Natural killer cell (primary cell): ENCODE data around the gene KCTD16. TPM values are rescaled to one million over a fixed set of nuclear protein-coding genes. Genes with fewer than 3 reads are reported as not detected.

Experiments
- ATAC-seq, 3 donors: fragments of 150-1000 bp in 2 of 3; fragments of 200-7000 bp in 1 of 3; cut with Tn5 transposase; 1 replicate in 1 of 3; 2 replicates in 2 of 3; pipeline ENCODE4 v1.10.0; 2021; ENCODE audit warnings: mild to moderate bottlenecking in 2 of 3, moderate library complexity in 2 of 3
- DNase-seq, 2 donors: peaks; one replicate each; pipeline versions ENCODE4 v3.0.0 to v3.0.0-alpha.2; 2013 to 2021; ENCODE audit warnings: mixed read lengths in 1 of 2
- H3K27ac ChIP-seq: one replicate; pipeline ENCODE4 v1.5.1; 2013; ENCODE audit warnings: mild to moderate bottlenecking, low read length
- H3K27me3 ChIP-seq: one replicate; pipeline ENCODE4 v1.6.1; 2013; ENCODE audit warnings: low read length; ENCODE audit not compliant: control insufficient read depth, insufficient read depth
- H3K36me3 ChIP-seq: one replicate; pipeline ENCODE4 v1.6.1; 2013; ENCODE audit warnings: low read length; ENCODE audit not compliant: control insufficient read depth, insufficient read depth
- H3K4me1 ChIP-seq: one replicate; pipeline ENCODE4 v1.6.1; 2013; ENCODE audit warnings: low read length; ENCODE audit not compliant: control insufficient read depth, insufficient read depth
- H3K4me3 ChIP-seq: one replicate; pipeline ENCODE4 v1.5.1; 2013; ENCODE audit warnings: low read length
- H3K9me3 ChIP-seq: one replicate; pipeline ENCODE4 v1.6.1; 2013; ENCODE audit warnings: low read length; ENCODE audit not compliant: control insufficient read depth, insufficient read depth
- H3K27ac Mint-ChIP-seq, 2 donors: one replicate each; pipeline ENCODE4 v1.8.0; 2022; ENCODE audit warnings: mild to moderate bottlenecking in 2 of 2, mixed read lengths in 2 of 2, moderate library complexity in 1 of 2
- H3K27me3 Mint-ChIP-seq, 2 donors: one replicate each; pipeline ENCODE4 v1.8.0; 2022; ENCODE audit warnings: low read depth in 2 of 2, mixed read lengths in 2 of 2
- H3K36me3 Mint-ChIP-seq: one replicate; pipeline ENCODE4 v1.8.0; 2022; ENCODE audit warnings: mixed read lengths
- H3K4me1 Mint-ChIP-seq, 2 donors: one replicate each; pipeline ENCODE4 v1.8.0; 2022; ENCODE audit warnings: mixed read lengths in 2 of 2
- H3K4me3 Mint-ChIP-seq: one replicate; pipeline ENCODE4 v1.8.0; 2022; ENCODE audit warnings: mild to moderate bottlenecking, moderate library complexity, mixed read lengths
- H3K9me3 Mint-ChIP-seq, 2 donors: one replicate each; pipeline ENCODE4 v1.8.0; 2022; ENCODE audit warnings: mixed read lengths in 2 of 2
- WGBS: methylation state at CpG from one replicate; pipeline ENCODE4 v1.1.7; 2013; ENCODE audit warnings: missing lambda C conversion rate; ENCODE audit not compliant: insufficient coverage; 5-methylcytosine and 5-hydroxymethylcytosine counted together
- intact Hi-C: fragments of 100-400 bp; cut with micrococcal nuclease; formaldehyde crosslinking; loops from one replicate; pipeline ENCODE4 v1.14.2; 2022
- total RNA-seq, 4 donors: library from RNA; stranded (reverse); fragments of 120-200 nt in 1 of 4; gene quantifications; one replicate each; pipeline versions ENCODE4 v1.2.3 to v1.2.4, GENCODE V29; 2013 to 2022
- TF ChIP-seq, protein P1 (sequence below): fragments of 200-600 bp; IDR thresholded peaks from one replicate; pipeline ENCODE4 v1.8.0; 2022; ENCODE audit warnings: antibody characterized with exemption

Gene KCTD16
- total RNA-seq, 3 donors from 2014 or later (not counting 1 experiment from before 2014, with no cell fraction given): 0.16 TPM; not detected in 2

DNA sequence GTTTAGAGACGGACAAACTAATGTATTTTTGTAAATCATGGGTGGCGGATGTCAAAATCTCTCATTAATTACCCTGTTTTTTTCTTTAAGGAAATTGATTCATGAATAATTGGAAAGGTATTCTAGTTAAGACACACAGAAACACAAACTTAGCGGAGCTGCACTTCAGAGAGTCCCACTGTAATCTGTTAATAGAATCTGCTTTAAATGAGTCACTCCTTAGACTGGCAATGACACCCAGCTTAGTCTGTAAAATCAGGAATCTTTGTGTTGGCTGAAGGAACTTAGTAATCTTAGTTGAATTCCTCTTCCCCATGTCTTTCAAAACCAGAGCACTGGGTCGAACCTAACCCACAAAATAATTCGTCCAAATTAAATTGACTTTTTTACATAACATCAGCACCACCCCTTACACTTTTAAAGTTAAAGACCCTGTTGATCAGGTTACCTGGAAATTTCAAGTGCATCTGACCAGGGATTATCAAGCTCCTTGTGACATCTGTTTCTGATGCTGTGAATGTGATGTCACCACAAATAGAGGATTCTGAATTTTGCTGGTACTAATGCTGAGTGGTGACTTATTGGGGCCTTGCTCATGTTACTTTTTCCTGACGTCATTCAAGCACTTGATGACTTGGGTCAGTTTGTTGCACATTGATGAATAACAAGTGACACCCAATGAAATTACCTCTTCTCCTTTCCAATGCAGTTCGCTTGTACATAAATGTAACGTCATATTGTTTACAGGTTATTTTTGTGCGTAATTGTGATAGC lies 313.6 kb downstream of the KCTD16 start:
- H3K36me3 Mint-ChIP-seq: no peaks in the 10 kb centered on the region
- H3K36me3 ChIP-seq: no peaks in the 10 kb centered on the region
- no peak overlapping the region for H3K27ac Mint-ChIP-seq
- intact Hi-C loops: no loop called here
- no peak overlapping the region for H3K27ac ChIP-seq
- ATAC-seq (no peak), DNase-seq (no peak)
- peaks cover 6 to 12% of the 10 kb centered on the region in 2 donors for H3K9me3 Mint-ChIP-seq
- no peaks in the 10 kb centered on the region for H3K27me3 ChIP-seq
- no peaks in the 10 kb centered on the region for H3K27me3 Mint-ChIP-seq
- no peaks in the 10 kb centered on the region for H3K9me3 ChIP-seq
- no peaks in the 10 kb centered on the region for H3K4me1 ChIP-seq
- 81% methylated on average over 4 of the region's 9 CpGs for WGBS
- no peak overlapping the region for H3K4me3 ChIP-seq
- TF ChIP-seq, protein P1, sequence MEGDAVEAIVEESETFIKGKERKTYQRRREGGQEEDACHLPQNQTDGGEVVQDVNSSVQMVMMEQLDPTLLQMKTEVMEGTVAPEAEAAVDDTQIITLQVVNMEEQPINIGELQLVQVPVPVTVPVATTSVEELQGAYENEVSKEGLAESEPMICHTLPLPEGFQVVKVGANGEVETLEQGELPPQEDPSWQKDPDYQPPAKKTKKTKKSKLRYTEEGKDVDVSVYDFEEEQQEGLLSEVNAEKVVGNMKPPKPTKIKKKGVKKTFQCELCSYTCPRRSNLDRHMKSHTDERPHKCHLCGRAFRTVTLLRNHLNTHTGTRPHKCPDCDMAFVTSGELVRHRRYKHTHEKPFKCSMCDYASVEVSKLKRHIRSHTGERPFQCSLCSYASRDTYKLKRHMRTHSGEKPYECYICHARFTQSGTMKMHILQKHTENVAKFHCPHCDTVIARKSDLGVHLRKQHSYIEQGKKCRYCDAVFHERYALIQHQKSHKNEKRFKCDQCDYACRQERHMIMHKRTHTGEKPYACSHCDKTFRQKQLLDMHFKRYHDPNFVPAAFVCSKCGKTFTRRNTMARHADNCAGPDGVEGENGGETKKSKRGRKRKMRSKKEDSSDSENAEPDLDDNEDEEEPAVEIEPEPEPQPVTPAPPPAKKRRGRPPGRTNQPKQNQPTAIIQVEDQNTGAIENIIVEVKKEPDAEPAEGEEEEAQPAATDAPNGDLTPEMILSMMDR: no peak
- H3K4me1 Mint-ChIP-seq: no peaks in the 10 kb centered on the region
- H3K4me3 Mint-ChIP-seq: no peak overlapping the region

DNA sequence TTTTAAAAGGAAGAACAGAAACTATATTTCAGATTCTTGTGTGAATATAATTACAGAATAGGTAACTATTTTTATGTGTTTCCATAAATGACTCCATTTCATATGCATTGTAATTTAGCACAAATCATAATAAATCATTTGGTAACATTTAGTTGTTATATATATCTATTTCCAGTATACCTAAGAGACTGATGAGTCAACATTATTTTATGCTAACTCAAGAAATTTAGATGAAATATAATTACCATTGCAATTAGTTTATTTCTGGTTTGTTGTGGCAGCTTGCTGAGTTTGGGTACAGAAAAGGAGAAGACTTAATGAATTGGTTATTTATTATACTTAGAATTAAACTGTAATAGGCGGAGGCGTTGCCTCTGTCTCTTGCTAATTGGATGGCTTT lies 314.9 kb downstream of the KCTD16 start:
- no peak overlapping the region for H3K4me3 Mint-ChIP-seq
- H3K36me3 ChIP-seq: no peaks in the 10 kb centered on the region
- no peak overlapping the region for H3K4me3 ChIP-seq
- H3K27ac ChIP-seq: no peak overlapping the region
- no peaks in the 10 kb centered on the region for H3K4me1 ChIP-seq
- H3K27me3 Mint-ChIP-seq: no peaks in the 10 kb centered on the region
- H3K27me3 ChIP-seq: no peaks in the 10 kb centered on the region
- H3K27ac Mint-ChIP-seq: no peak overlapping the region
- H3K36me3 Mint-ChIP-seq: no peaks in the 10 kb centered on the region
- H3K9me3 Mint-ChIP-seq: peaks cover 3 to 16% of the 10 kb centered on the region in 2 donors
- TF ChIP-seq, protein P1: no peak
- 93% methylated on average over 2 of the region's 2 CpGs for WGBS
- no peaks in the 10 kb centered on the region for H3K9me3 ChIP-seq
- no peak for DNase-seq
- no peaks in the 10 kb centered on the region for H3K4me1 Mint-ChIP-seq
- intact Hi-C loops: no loop called here
- no peak for ATAC-seq

DNA sequence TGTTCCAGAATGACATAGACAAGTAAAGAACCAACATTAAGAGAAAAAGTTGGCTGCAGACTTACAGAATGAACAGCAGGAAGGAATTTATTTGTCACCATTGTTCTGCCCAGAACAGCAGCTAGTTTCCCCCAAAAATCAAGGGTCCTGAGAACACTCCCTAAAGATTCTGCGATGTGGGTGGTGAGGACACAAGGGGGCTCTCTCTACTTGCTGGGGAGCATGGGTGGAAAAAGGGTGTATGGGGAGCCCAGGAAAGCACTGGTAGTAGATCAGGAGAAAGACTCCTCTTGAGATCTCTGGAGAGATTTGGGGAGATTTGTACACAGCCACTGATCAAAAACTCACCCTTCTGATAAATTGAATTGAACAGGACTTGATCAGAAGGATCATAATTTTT lies 316.5 kb downstream of the KCTD16 start:
- intact Hi-C loops: no loop called here
- Mint-ChIP-seq H3K4me3 (no peak overlapping the region), H3K36me3 (no peaks in the 10 kb centered on the region), H3K4me1 (no peaks in the 10 kb centered on the region), H3K27ac (no peak overlapping the region), H3K27me3 (no peaks in the 10 kb centered on the region), H3K9me3 (peaks cover 9 to 23% of the 10 kb centered on the region in 2 donors)
- Histone ChIP-seq H3K4me3 (no peak overlapping the region), H3K36me3 (no peaks in the 10 kb centered on the region), H3K9me3 (no peaks in the 10 kb centered on the region), H3K4me1 (no peaks in the 10 kb centered on the region), H3K27me3 (no peaks in the 10 kb centered on the region), H3K27ac (no peak overlapping the region)
- TF ChIP-seq, protein P1: no peak
- no peak for ATAC-seq
- no peak for DNase-seq
- 67% methylated on average over 1 of the region's 1 CpG for WGBS

DNA sequence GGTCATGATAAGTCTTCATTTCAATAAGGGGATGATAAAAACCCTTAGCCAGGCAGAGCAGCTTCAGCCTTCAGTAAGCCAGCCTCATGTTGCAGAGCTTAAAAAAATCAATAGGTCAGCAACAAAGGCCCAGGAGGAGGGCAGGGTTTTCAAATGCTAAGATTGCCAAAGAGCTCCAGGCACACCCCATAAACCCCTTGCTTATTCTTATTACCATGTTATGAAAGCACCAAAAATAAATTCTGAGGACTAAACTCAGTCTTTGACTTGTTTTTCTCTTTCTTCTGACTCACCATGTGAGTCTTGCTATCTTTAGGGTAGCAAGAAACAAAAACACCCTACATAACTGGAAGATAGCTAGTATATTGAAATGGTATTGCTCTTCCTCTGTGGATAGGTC lies 317.1 kb downstream of the KCTD16 start:
- Histone ChIP-seq H3K27me3 (no peaks in the 10 kb centered on the region), H3K4me1 (no peaks in the 10 kb centered on the region), H3K9me3 (no peaks in the 10 kb centered on the region), H3K36me3 (no peaks in the 10 kb centered on the region), H3K27ac (no peak overlapping the region), H3K4me3 (no peak overlapping the region)
- no peak overlapping the region for H3K27ac Mint-ChIP-seq
- H3K4me3 Mint-ChIP-seq: no peak overlapping the region
- ATAC-seq (no peak), DNase-seq (no peak)
- H3K4me1 Mint-ChIP-seq: no peaks in the 10 kb centered on the region
- H3K9me3 Mint-ChIP-seq: peaks cover 9 to 23% of the 10 kb centered on the region in 2 donors
- H3K36me3 Mint-ChIP-seq: no peaks in the 10 kb centered on the region
- H3K27me3 Mint-ChIP-seq: no peaks in the 10 kb centered on the region
- TF ChIP-seq, protein P1: no peak
- intact Hi-C loops: no loop called here
